IMR-90 (cell line): ENCODE results near the gene TALDO1. TPM values are rescaled to one million over a fixed set of nuclear protein-coding genes. Genes with fewer than 3 reads are reported as not detected.
A peak's percentile ranks its signal among the peaks of the same experiment; 100 is the strongest.

Experiments used
- ATAC-seq: fragments of 200-7000 bp; cut with Tn5 transposase; 2 replicates; pipeline ENCODE4 v1.9.1; 2020; ENCODE audit warnings: low read depth, mild to moderate bottlenecking, moderate library complexity
- BruUV-seq: library from RNA; stranded (reverse); fragments of 400-500 nt; replicated peaks from 2 replicates; lab custom pipeline; 2021; lab: Mats Ljungman, UMichigan
- CTCF ChIA-PET: fragments of 300-600 bp; formaldehyde crosslinking; extraction: SDS; loops from one replicate; lab custom pipeline; 2021; ENCODE audit warnings: antibody characterized with exemption; lab: Yijun Ruan, JAX
- POLR2A ChIA-PET: fragments of 300-600 bp; sonication (Branson Sonifier 250); formaldehyde crosslinking; loops from one replicate; lab custom pipeline; 2022; ENCODE audit warnings: antibody characterized with exemption; ENCODE audit not compliant: unreplicated experiment; lab: Charles Lee
- DNase-seq: peaks from one replicate; pipeline ENCODE4 v3.0.0; 2013
- H2AFZ ChIP-seq: replicated peaks from 2 replicates; pipeline ENCODE3; 2013; ENCODE audit warnings: low read length, mild to moderate bottlenecking; ENCODE audit not compliant: poor library complexity
- H2AK5ac ChIP-seq: 2 replicates; pipeline ENCODE4 v1.6.1; 2013; ENCODE audit warnings: low read depth, low read length, inconsistent platforms
- H2AK9ac ChIP-seq: replicated peaks from 2 replicates; pipeline ENCODE3; 2013; ENCODE audit warnings: mild to moderate bottlenecking, low read depth, low read length, moderate library complexity; ENCODE audit not compliant: poor library complexity
- H2BK120ac ChIP-seq: 2 replicates; pipeline ENCODE4 v1.6.1; 2013; ENCODE audit warnings: low read depth, low read length, inconsistent platforms
- H2BK15ac ChIP-seq: 3 replicates; pipeline ENCODE4 v1.6.1; 2013; ENCODE audit warnings: low read depth, low read length, inconsistent platforms
- H2BK20ac ChIP-seq: 2 replicates; pipeline ENCODE4 v1.6.1; 2013; ENCODE audit warnings: low read depth, mild to moderate bottlenecking, inconsistent platforms, low read length, moderate library complexity
- H2BK5ac ChIP-seq: 2 replicates; pipeline ENCODE4 v1.6.1; 2013; ENCODE audit warnings: mild to moderate bottlenecking, low read depth, low read length, inconsistent platforms; ENCODE audit not compliant: poor library complexity, severe bottlenecking
- H3K14ac ChIP-seq: replicated peaks from 2 replicates; pipeline ENCODE4 v1.6.1; 2013; ENCODE audit warnings: low read depth, low read length, inconsistent platforms
- H3K18ac ChIP-seq: 2 replicates; pipeline ENCODE4 v1.6.1; 2013; ENCODE audit warnings: low read depth, low read length, control low read depth
- H3K23ac ChIP-seq: 2 replicates; pipeline ENCODE4 v1.6.1; 2013; ENCODE audit warnings: low read depth, low read length, inconsistent platforms
- H3K27ac ChIP-seq: 2 replicates; pipeline ENCODE4 v1.5.1; 2013; ENCODE audit warnings: mild to moderate bottlenecking, control low read depth, low read length; ENCODE audit not compliant: insufficient read depth
- H3K27me3 ChIP-seq: 2 replicates; pipeline ENCODE4 v1.6.1; 2013; ENCODE audit warnings: low read length; ENCODE audit not compliant: control insufficient read depth, insufficient read depth
- H3K36me3 ChIP-seq: 2 replicates; pipeline ENCODE4 v1.6.1; 2013; ENCODE audit warnings: low read length, mixed read lengths; ENCODE audit not compliant: control insufficient read depth, insufficient read depth
- H3K4ac ChIP-seq: 2 replicates; pipeline ENCODE4 v1.6.1; 2013; ENCODE audit warnings: low read depth, low read length, inconsistent platforms
- H3K4me1 ChIP-seq: 2 replicates; pipeline ENCODE4 v1.6.1; 2013; ENCODE audit warnings: low read length, mixed read lengths; ENCODE audit not compliant: control insufficient read depth, insufficient read depth
- H3K4me2 ChIP-seq: 2 replicates; pipeline ENCODE4 v1.6.1; 2013; ENCODE audit warnings: low read depth, mild to moderate bottlenecking, control low read depth, low read length, moderate library complexity
- H3K4me3 ChIP-seq: 2 replicates; pipeline ENCODE4 v1.5.1; 2013; ENCODE audit warnings: low read depth, mild to moderate bottlenecking, control low read depth, low read length, moderate library complexity; ENCODE audit not compliant: insufficient read depth
- H3K56ac ChIP-seq: 2 replicates; pipeline ENCODE4 v1.6.1; 2013; ENCODE audit warnings: low read length, inconsistent platforms; ENCODE audit not compliant: insufficient read depth; ENCODE audit errors: extremely low read depth
- H3K79me1 ChIP-seq, 2 experiments: 2 replicates each; pipeline ENCODE4 v1.6.1; 2013; ENCODE audit warnings: low read length in 2 of 2, inconsistent platforms in 1 of 2, low read depth in 1 of 2
- H3K9ac ChIP-seq: 2 replicates; pipeline ENCODE4 v1.6.1; 2013; ENCODE audit warnings: low read depth, low read length, control low read depth
- H3K9me1 ChIP-seq: 2 replicates; pipeline ENCODE4 v1.6.1; 2013; ENCODE audit warnings: low read length, inconsistent platforms; ENCODE audit not compliant: insufficient read depth
- H3K9me3 ChIP-seq: 2 replicates; pipeline ENCODE4 v1.6.1; 2013; ENCODE audit warnings: low read length; ENCODE audit not compliant: control insufficient read depth, insufficient read depth
- H4K20me1 ChIP-seq: 2 replicates; pipeline ENCODE4 v1.6.1; 2013; ENCODE audit warnings: low read length, inconsistent platforms; ENCODE audit not compliant: insufficient read depth
- H4K5ac ChIP-seq: 2 replicates; pipeline ENCODE4 v1.6.1; 2013; ENCODE audit warnings: mild to moderate bottlenecking, low read depth, low read length, control low read depth
- H4K8ac ChIP-seq, 2 experiments: 2 replicates each; pipeline ENCODE4 v1.6.1; 2013; ENCODE audit warnings: low read depth in 2 of 2, low read length in 2 of 2, control low read depth in 1 of 2, inconsistent platforms in 1 of 2
- H4K91ac ChIP-seq: 2 replicates; pipeline ENCODE4 v1.6.1; 2013; ENCODE audit warnings: low read depth, low read length, inconsistent platforms; ENCODE audit not compliant: insufficient read depth
- BHLHE40 ChIP-seq: fragments of 150-350 bp; IDR thresholded peaks from 2 replicates; pipeline ENCODE4 v1.6.1; 2016; ENCODE audit warnings: mild to moderate bottlenecking, low read depth, low read length
- CEBPB ChIP-seq: IDR thresholded peaks from 2 replicates; pipeline ENCODE4 v1.6.1; 2012; ENCODE audit warnings: low read depth, low read length, improper control_type of control experiment
- CTCF ChIP-seq: conservative IDR thresholded peaks from 2 replicates; pipeline ENCODE4 v1.5.1; 2012; ENCODE audit warnings: mild to moderate bottlenecking, low read depth, low read length, improper control_type of control experiment
- ELK1 ChIP-seq: fragments of 150-350 bp; IDR thresholded peaks from 2 replicates; pipeline ENCODE4 v1.6.1; 2016; ENCODE audit warnings: low read depth, mild to moderate bottlenecking, low read length, moderate library complexity, borderline replicate concordance
- FOS ChIP-seq: fragments of 150-350 bp; IDR thresholded peaks from 2 replicates; pipeline ENCODE4 v1.6.1; 2016; ENCODE audit warnings: low read depth, low read length
- MAZ ChIP-seq: IDR thresholded peaks from 2 replicates; pipeline ENCODE4 v1.6.1; 2012; ENCODE audit warnings: low read depth, mild to moderate bottlenecking, low read length, improper control_type of control experiment, moderate library complexity, borderline replicate concordance
- NFE2L2 ChIP-seq: fragments of 150-350 bp; IDR thresholded peaks from 2 replicates; pipeline ENCODE4 v1.6.1; 2016; ENCODE audit warnings: low read depth, mild to moderate bottlenecking, low read length
- POLR2A ChIP-seq: IDR thresholded peaks from 2 replicates; pipeline ENCODE4 v1.6.1; 2012; ENCODE audit warnings: mild to moderate bottlenecking, low read depth, low read length
- RAD21 ChIP-seq: IDR thresholded peaks from 2 replicates; pipeline ENCODE4 v1.6.1; 2012; ENCODE audit warnings: low read length, improper control_type of control experiment
- WGBS, 2 experiments: methylation state at CpG; one replicate each; pipeline versions ENCODE4 v1.1.5 to v1.1.7; 2013; ENCODE audit warnings: missing lambda C conversion rate in 2 of 2; ENCODE audit not compliant: insufficient read length in 1 of 2; ENCODE audit errors: extremely low coverage in 2 of 2; 5-methylcytosine and 5-hydroxymethylcytosine counted together
- dilution Hi-C: fragments of 300-500 bp; cut with HindIII; formaldehyde crosslinking; loops from one replicate; pipeline ENCODE4 v1.14.3; 2018; ENCODE audit warnings: low sequenced_read_pairs; ENCODE audit not compliant: unreplicated experiment
- in situ Hi-C: fragments of 300-500 bp; cut with MboI; formaldehyde crosslinking; loops from 3 replicates; pipeline ENCODE4 v1.14.3; 2019; ENCODE audit warnings: low sequenced_read_pairs, inconsistent platforms, mixed read lengths
- intact Hi-C: fragments of 100-400 bp; cut with micrococcal nuclease; formaldehyde crosslinking; loops from 2 replicates; pipeline ENCODE4 v1.10.0; 2022
- polyA plus RNA-seq, 3 experiments: library from polyadenylated mRNA; depleted of rRNA; stranded (reverse); fragments of >200 nt; gene quantifications; 2 replicates each; pipeline ENCODE4 v1.2.3, GENCODE V29; 2012; ENCODE audit warnings: low replicate concordance in 1 of 3
- total RNA-seq: library from RNA; depleted of rRNA; stranded (reverse); fragments of >200 nt; gene quantifications from 2 replicates; pipeline ENCODE4 v1.2.3, GENCODE V29; 2012

TALDO1 gene
- total and polyA plus RNA-seq, 2 of the 4 experiments (the other 2 are of a cell fraction) = 147 to 210 TPM

- H3K79me1 ChIP-seq = no peaks in the 10 kb centered on the region
- no peak overlapping the region for H4K5ac ChIP-seq
- no peak overlapping the region for H4K8ac ChIP-seq
- no peak overlapping the region for H3K56ac ChIP-seq
- 68% methylated on average over 29 of the region's 35 CpGs; no CpG with 5 or more reads in 1 of the 2 experiments for WGBS, 2 experiments
- TF ChIP-seq NFE2L2 (no peak), RAD21 (no peak), POLR2A (no peak), CEBPB (no peak), ELK1 (no peak), FOS (no peak), MAZ (no peak), BHLHE40 (no peak), CTCF (no peak)
- H3K9ac ChIP-seq = no peak overlapping the region
- H2BK5ac ChIP-seq = no peak overlapping the region
- dilution Hi-C loops = no loop called here
- ChIA-PET POLR2A (no interaction called here), CTCF (no interaction called here)
- H3K18ac ChIP-seq = no peak overlapping the region
- H3K4ac ChIP-seq = no peak overlapping the region
- H2AFZ ChIP-seq = peak overlapping the region; percentile 79
- no peak overlapping the region for H3K4me3 ChIP-seq
- H3K9me3 ChIP-seq = no peaks in the 10 kb centered on the region
- intact Hi-C loops = loop anchor here (10.0 kb wide), 1 partner anchor 165 kb away; no protein-coding TSS in a partner anchor
- no peak overlapping the region for H2AK5ac ChIP-seq
- no peak overlapping the region for H3K27ac ChIP-seq
- ATAC-seq (no peak), DNase-seq (no peak)
- in situ Hi-C loops = no loop called here
- H2AK9ac ChIP-seq = peak overlapping the region; percentile 28
- H3K9me1 ChIP-seq = no peaks in the 10 kb centered on the region
- no peak overlapping the region for H4K91ac ChIP-seq
- no peak overlapping the region for H3K14ac ChIP-seq
- H2BK15ac ChIP-seq = no peak overlapping the region
- H3K36me3 ChIP-seq = no peaks in the 10 kb centered on the region
- H3K4me2 ChIP-seq = no peak overlapping the region
- no peak overlapping the region for H3K23ac ChIP-seq
- H3K27me3 ChIP-seq = peaks cover 5% of the 10 kb centered on the region; the same call in 1 of the 2 replicates
- no peaks in the 10 kb centered on the region for H3K4me1 ChIP-seq
- no TSS peak for BruUV-seq
- no peak overlapping the region for H2BK120ac ChIP-seq
- H4K20me1 ChIP-seq = no peaks in the 10 kb centered on the region
- H2BK20ac ChIP-seq = no peak overlapping the region
These were observed 27.1 kb upstream of the TALDO1 start for GRCh38 chr11:720017-720641.
